Panc1 (cell line): ENCODE data around the gene TMEM92. TPM values are rescaled to one million over a fixed set of nuclear protein-coding genes. Genes with fewer than 3 reads are reported as not detected.

Experiments
- ATAC-seq: fragments of 200-7000 bp; cut with Tn5 transposase; 2 replicates; pipeline ENCODE4 v1.9.1; 2020; ENCODE audit warnings: mild to moderate bottlenecking, moderate library complexity
- BruUV-seq: library from RNA; stranded (reverse); fragments of 400-500 nt; replicated peaks from 2 replicates; lab custom pipeline; 2021; lab: Mats Ljungman, UMichigan
- CTCF ChIA-PET: fragments of 300-600 bp; sonication (Branson Sonifier 250); formaldehyde crosslinking; loops from one replicate; lab custom pipeline; 2022; ENCODE audit warnings: antibody characterized with exemption; lab: Charles Lee
- POLR2A ChIA-PET: fragments of 300-600 bp; sonication (Branson Sonifier 250); formaldehyde crosslinking; loops from one replicate; lab custom pipeline; 2022; ENCODE audit warnings: antibody characterized with exemption; lab: Charles Lee
- DNase-seq: peaks from one replicate; pipeline ENCODE4 v3.0.0-alpha.2; 2010; ENCODE audit warnings: low read depth, low spot score
- H3K27ac ChIP-seq: 2 replicates; pipeline ENCODE4 v1.5.1; 2011; ENCODE audit warnings: mild to moderate bottlenecking, low read length, inconsistent platforms
- H3K27me3 ChIP-seq: fragments of 200-500 bp; sonication (Bioruptor generic); 2 replicates; pipeline ENCODE4 v1.6.0; 2014; ENCODE audit warnings: low read length, inconsistent platforms; ENCODE audit not compliant: control insufficient read depth, insufficient read depth
- H3K36me3 ChIP-seq: fragments of 200-500 bp; sonication (Bioruptor generic); 2 replicates; pipeline ENCODE4 v1.5.1; 2014; ENCODE audit warnings: inconsistent platforms, mild to moderate bottlenecking, low read length, moderate library complexity; ENCODE audit not compliant: control insufficient read depth, insufficient read depth
- H3K4me1 ChIP-seq: 2 replicates; pipeline ENCODE4 v1.5.1; 2011; ENCODE audit warnings: inconsistent platforms, mild to moderate bottlenecking, low read length, moderate library complexity; ENCODE audit not compliant: control insufficient read depth, insufficient read depth
- H3K4me3 ChIP-seq, 2 experiments: 2 replicates each; pipeline ENCODE4 v1.5.1; 2011 to 2012; ENCODE audit warnings: low read depth in 2 of 2, low read length in 2 of 2, mild to moderate bottlenecking in 2 of 2, inconsistent platforms in 1 of 2, moderate library complexity in 1 of 2
- H3K9me3 ChIP-seq: fragments of 200-500 bp; sonication (Bioruptor generic); 2 replicates; pipeline ENCODE4 v1.5.1; 2014; ENCODE audit warnings: low read depth, mild to moderate bottlenecking, inconsistent platforms, low read length, moderate library complexity; ENCODE audit not compliant: control insufficient read depth, insufficient read depth
- CTCF ChIP-seq: fragments of 450-650 bp; IDR thresholded peaks from 2 replicates; pipeline ENCODE4 v1.5.1; 2017; ENCODE audit warnings: mild to moderate bottlenecking
- POLR2AphosphoS5 ChIP-seq: IDR thresholded peaks from 2 replicates; pipeline ENCODE4 v1.6.1; 2012; ENCODE audit warnings: mild to moderate bottlenecking, low read depth, low read length, moderate library complexity
- REST ChIP-seq, 2 experiments: IDR thresholded peaks; 2 replicates each; pipeline ENCODE4 v1.6.1; 2011 to 2012; ENCODE audit warnings: low read depth in 2 of 2, control low read depth in 1 of 2, low read length in 1 of 2, mild to moderate bottlenecking in 1 of 2, moderate library complexity in 1 of 2; ENCODE audit not compliant: insufficient read depth in 1 of 2
- SIN3A ChIP-seq: IDR thresholded peaks from 2 replicates; pipeline ENCODE4 v1.6.1; 2012; ENCODE audit warnings: low read depth, mild to moderate bottlenecking, low read length, moderate library complexity, borderline replicate concordance; ENCODE audit not compliant: insufficient read depth
- TCF7L2 ChIP-seq: IDR thresholded peaks from 2 replicates; pipeline ENCODE4 v1.6.1; 2011; ENCODE audit warnings: mild to moderate bottlenecking, low read depth, low read length, inconsistent platforms
- in situ Hi-C: cut with HindIII; loops from 2 replicates; pipeline ENCODE4 v1.10.0; 2016; ENCODE audit warnings: low sequenced_read_pairs, low pct_unique_long_range_greater_than_20kb
- intact Hi-C: fragments of 100-400 bp; cut with micrococcal nuclease; formaldehyde crosslinking; loops from one replicate; pipeline ENCODE4 v1.10.0; 2022; ENCODE audit not compliant: unreplicated experiment
- total RNA-seq: library from RNA; stranded (reverse); gene quantifications from one replicate; pipeline ENCODE4 v1.2.1, GENCODE V29; 2021; ENCODE audit not compliant: unreplicated experiment

The TMEM92 gene
- total RNA-seq, 1 experiment from 2014 or later, result 0.54 TPM

- Histone ChIP-seq H3K9me3 (no peaks in the 10 kb centered on the region), H3K27ac (no peak overlapping the region), H3K36me3 (no peaks in the 10 kb centered on the region), H3K27me3 (no peaks in the 10 kb centered on the region), H3K4me3 (no peak overlapping the region), H3K4me1 (no peaks in the 10 kb centered on the region)
- CTCF ChIA-PET, result no interaction called here
- ATAC-seq (no peak), DNase-seq (no peak)
- TF ChIP-seq POLR2AphosphoS5, result no peak
- no peak for TF ChIP-seq SIN3A
- no peak for TF ChIP-seq REST (IDR thresholded peaks at IDR 0.05; ENCODE audit: insufficient read depth in 1 of 2, low read depth in 2 of 2, low read length in 1 of 2)
- no peak for TF ChIP-seq CTCF
- POLR2A ChIA-PET, result interaction anchor here (0.6 kb wide), 1 partner anchor 53 kb away, joined by 7 read pairs; no protein-coding TSS in a partner anchor
- intact Hi-C loops (no loop called here), in situ Hi-C loops (no loop called here)
- no TSS peak for BruUV-seq
Measured at GRCh38 chr17:50303051-50303450, 28.8 kb downstream of the TMEM92 start.

- Histone ChIP-seq H3K36me3 (no peaks in the 10 kb centered on the region), H3K4me3 (no peak overlapping the region), H3K27ac (no peak overlapping the region), H3K4me1 (no peaks in the 10 kb centered on the region), H3K27me3 (no peaks in the 10 kb centered on the region), H3K9me3 (no peaks in the 10 kb centered on the region)
- POLR2A ChIA-PET, result no interaction called here
- DNase-seq, result no peak
- intact Hi-C loops, result no loop called here
- CTCF ChIA-PET, result no interaction called here
- BruUV-seq, result no TSS peak
- TF ChIP-seq POLR2AphosphoS5 (no peak), REST (IDR thresholded peaks at IDR 0.05; ENCODE audit: insufficient read depth in 1 of 2, low read depth in 2 of 2, low read length in 1 of 2) (no peak), SIN3A (no peak), CTCF (no peak), TCF7L2 (no peak)
- in situ Hi-C loops, result no loop called here
- ATAC-seq, result no peak
Measured at GRCh38 chr17:50303596-50303995, 29.3 kb downstream of the TMEM92 start.
